WTC11 (cell line): ENCODE results near the gene SPDEF. TPM values are rescaled to one million over a fixed set of nuclear protein-coding genes. Genes with fewer than 3 reads are reported as not detected.

Source experiments
- ATAC-seq: fragments of 200-7000 bp; cut with Tn5 transposase; 2 replicates; pipeline ENCODE4 v1.10.0; 2021; ENCODE audit warnings: mild to moderate bottlenecking, moderate library complexity
- CTCF ChIA-PET: fragments of 300-600 bp; sonication (Branson Sonifier 250); formaldehyde crosslinking; loops from one replicate; lab custom pipeline; 2021; ENCODE audit warnings: antibody characterized with exemption; lab: Charles Lee
- POLR2A ChIA-PET: fragments of 350-600 bp; sonication (Branson Sonifier 250); formaldehyde crosslinking; loops from one replicate; lab custom pipeline; 2021; ENCODE audit warnings: antibody characterized with exemption; lab: Charles Lee
- DNase-seq: peaks from one replicate; pipeline ENCODE4 v3.0.0; 2021; ENCODE audit warnings: low spot score
- H3K27ac Mint-ChIP-seq: 2 replicates; pipeline ENCODE4 v1.8.0; 2021; ENCODE audit warnings: mixed read lengths
- H3K27me3 Mint-ChIP-seq: 2 replicates; pipeline ENCODE4 v1.8.0; 2021; ENCODE audit warnings: low read depth, mild to moderate bottlenecking, moderate library complexity, mixed read lengths
- H3K36me3 Mint-ChIP-seq: 2 replicates; pipeline ENCODE4 v1.8.0; 2021; ENCODE audit warnings: mixed read lengths
- H3K4me1 Mint-ChIP-seq: 2 replicates; pipeline ENCODE4 v1.8.0; 2022; ENCODE audit warnings: mixed read lengths
- H3K4me3 Mint-ChIP-seq: 2 replicates; pipeline ENCODE4 v1.8.0; 2021; ENCODE audit warnings: mild to moderate bottlenecking, moderate library complexity, mixed read lengths
- H3K9me3 Mint-ChIP-seq: 2 replicates; pipeline ENCODE4 v1.8.0; 2021; ENCODE audit warnings: mixed read lengths
- AFF4 ChIP-seq: sonication (generic); formaldehyde crosslinking; IDR thresholded peaks from 2 replicates; pipeline ENCODE4 v1.8.1; 2023; ENCODE audit warnings: mild to moderate bottlenecking, missing genetic modification reagents, borderline replicate concordance
- AR ChIP-seq: fragments of 250-450 bp; sonication (Bioruptor Pico); IDR thresholded peaks from 2 replicates; pipeline ENCODE4 v1.9.0; 2021; ENCODE audit warnings: mild to moderate bottlenecking
- ATF2 ChIP-seq: sonication (generic); formaldehyde crosslinking; IDR thresholded peaks from 2 replicates; pipeline ENCODE4 v1.8.1; 2022; ENCODE audit warnings: low read depth, missing genetic modification reagents, borderline replicate concordance
- ATF3 ChIP-seq: sonication (generic); formaldehyde crosslinking; conservative IDR thresholded peaks from 2 replicates; pipeline ENCODE4 v1.8.1; 2022; ENCODE audit warnings: mild to moderate bottlenecking, missing genetic modification reagents
- CBFB ChIP-seq: sonication (generic); formaldehyde crosslinking; IDR thresholded peaks from 2 replicates; pipeline ENCODE4 v1.8.1; 2022; ENCODE audit warnings: mild to moderate bottlenecking, low read depth, missing genetic modification reagents
- FOXK1 ChIP-seq: sonication (generic); formaldehyde crosslinking; IDR thresholded peaks from 2 replicates; pipeline ENCODE4 v1.8.0; 2022; ENCODE audit warnings: mild to moderate bottlenecking, moderate library complexity, missing genetic modification reagents
- GTF2I ChIP-seq: fragments of 250-450 bp; sonication (Bioruptor Pico); conservative IDR thresholded peaks from 2 replicates; pipeline ENCODE4 v1.4.0; 2021; ENCODE audit warnings: mild to moderate bottlenecking
- IRF1 ChIP-seq: sonication (generic); formaldehyde crosslinking; IDR thresholded peaks from 2 replicates; pipeline ENCODE4 v1.8.0; 2023; ENCODE audit warnings: missing genetic modification reagents
- KAT7 ChIP-seq: sonication (generic); formaldehyde crosslinking; IDR thresholded peaks from 2 replicates; pipeline ENCODE4 v1.8.1; 2023; ENCODE audit warnings: missing genetic modification reagents, mild to moderate bottlenecking, borderline replicate concordance
- MLX ChIP-seq: sonication (generic); formaldehyde crosslinking; IDR thresholded peaks from 2 replicates; pipeline ENCODE4 v1.8.1; 2023; ENCODE audit warnings: mild to moderate bottlenecking, missing genetic modification reagents, moderate library complexity
- OVOL2 ChIP-seq: fragments of 250-450 bp; sonication (Bioruptor Pico); IDR thresholded peaks from 2 replicates; pipeline ENCODE4 v1.9.0; 2021; ENCODE audit warnings: mild to moderate bottlenecking, borderline replicate concordance
- PREB ChIP-seq: sonication (generic); formaldehyde crosslinking; IDR thresholded peaks from 2 replicates; pipeline ENCODE4 v1.8.1; 2022; ENCODE audit warnings: mild to moderate bottlenecking, missing genetic modification reagents, moderate library complexity, borderline replicate concordance
- TCF7 ChIP-seq: sonication (generic); formaldehyde crosslinking; IDR thresholded peaks from 2 replicates; pipeline ENCODE4 v1.8.0; 2022; ENCODE audit warnings: mild to moderate bottlenecking, low read depth, missing genetic modification reagents, moderate library complexity
- TP53 ChIP-seq: sonication (generic); formaldehyde crosslinking; IDR thresholded peaks from 2 replicates; pipeline ENCODE4 v1.8.1; 2023; ENCODE audit warnings: mild to moderate bottlenecking, missing genetic modification reagents
- ZNF219 ChIP-seq: sonication (generic); formaldehyde crosslinking; IDR thresholded peaks from 2 replicates; pipeline ENCODE4 v1.8.0; 2023; ENCODE audit warnings: missing genetic modification reagents, mild to moderate bottlenecking, borderline replicate concordance
- ZNF232 ChIP-seq: sonication (generic); formaldehyde crosslinking; IDR thresholded peaks from 2 replicates; pipeline ENCODE4 v1.8.0; 2022; ENCODE audit warnings: mild to moderate bottlenecking, missing genetic modification reagents
- ZNF263 ChIP-seq: sonication (generic); formaldehyde crosslinking; IDR thresholded peaks from 2 replicates; pipeline ENCODE4 v1.8.1; 2022; ENCODE audit warnings: low read depth, mild to moderate bottlenecking, moderate library complexity, missing genetic modification reagents
- ZNF317 ChIP-seq: sonication (generic); formaldehyde crosslinking; IDR thresholded peaks from 2 replicates; pipeline ENCODE4 v1.8.1; 2023; ENCODE audit warnings: low read depth, mild to moderate bottlenecking, moderate library complexity, missing genetic modification reagents, borderline replicate concordance
- ZNF423 ChIP-seq: fragments of 250-450 bp; sonication (Bioruptor Pico); IDR thresholded peaks from 2 replicates; pipeline ENCODE4 v2.1.2; 2022; ENCODE audit warnings: mild to moderate bottlenecking, moderate library complexity
- ZSCAN18 ChIP-seq: fragments of 250-450 bp; sonication (Bioruptor Pico); IDR thresholded peaks from 2 replicates; pipeline ENCODE4 v2.1.2; 2022; ENCODE audit warnings: mild to moderate bottlenecking, moderate library complexity
- total RNA-seq: library from RNA; stranded (reverse); gene quantifications from 3 replicates; pipeline ENCODE4 v1.2.3, GENCODE V29; 2021

SPDEF gene
- total RNA-seq, 1 experiment from 2014 or later = 0.72 TPM

DNA sequence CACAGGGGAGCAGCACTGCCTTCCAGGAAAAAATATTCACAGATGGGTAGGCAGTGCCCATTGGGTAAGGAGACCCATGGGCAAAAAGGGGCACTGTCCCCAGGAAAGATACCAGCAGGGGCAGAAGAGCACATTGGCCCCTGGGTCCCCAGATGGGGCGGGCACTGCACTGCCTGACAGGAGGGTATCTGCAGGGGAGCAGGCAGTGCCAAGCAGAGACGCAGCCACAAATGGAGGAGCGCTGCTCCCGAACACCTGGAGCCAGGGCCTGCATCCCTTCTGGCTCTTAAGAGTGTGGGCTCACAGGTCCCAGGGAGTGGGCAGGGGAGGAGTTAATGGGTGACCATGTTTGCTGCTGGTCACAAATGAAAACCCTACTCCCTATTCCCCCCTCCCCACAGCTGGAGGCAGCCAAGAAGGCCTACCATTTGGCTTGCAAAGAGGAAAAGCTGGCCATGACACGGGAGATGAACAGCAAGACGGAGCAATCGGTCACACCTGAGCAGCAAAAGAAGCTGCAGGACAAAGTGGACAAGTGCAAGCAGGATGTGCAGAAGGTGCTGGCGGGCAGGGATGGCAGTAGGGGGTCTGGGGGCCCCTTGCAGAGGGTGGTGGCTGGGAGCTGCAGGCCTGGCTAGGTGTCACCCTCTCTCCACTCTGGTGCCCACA lies 27.0 kb downstream of the SPDEF start (continued):
- TF ChIP-seq AFF4 (CRISPR knock-in tag) = no peak
- TF ChIP-seq TCF7 (CRISPR knock-in tag) = no peak
- no peak for TF ChIP-seq OVOL2 (CRISPR knock-in tag)
- TF ChIP-seq ATF3 (CRISPR knock-in tag) = no peak
- no peak for TF ChIP-seq MLX (CRISPR knock-in tag)
- TF ChIP-seq TP53 = no peak
- TF ChIP-seq PREB (CRISPR knock-in tag) = no peak
- no peak for TF ChIP-seq ATF2 (CRISPR knock-in tag)
- no peak for TF ChIP-seq ZSCAN18 (CRISPR knock-in tag)

- H3K27ac Mint-ChIP-seq = no peak overlapping the region; the same call in 1 of the 2 replicates
- ATAC-seq (no peak), DNase-seq (no peak)
- POLR2A ChIA-PET = no interaction called here
- CTCF ChIA-PET = interaction anchor here (0.9 to 3.4 kb wide), 9 partner anchors 12 to 473 kb away, joined by 3 to 34 read pairs (median 4); no protein-coding TSS in a partner anchor
- peaks cover 25% of the 10 kb centered on the region for H3K4me1 Mint-ChIP-seq
- no peaks in the 10 kb centered on the region for H3K9me3 Mint-ChIP-seq
- no peak for TF ChIP-seq FOXK1
- no peak for TF ChIP-seq IRF1 (CRISPR knock-in tag)
- TF ChIP-seq CBFB (CRISPR knock-in tag) = no peak
- TF ChIP-seq ZNF423 = no peak
- no peak for TF ChIP-seq GTF2I
- no peak for TF ChIP-seq ZNF219 (CRISPR knock-in tag)
- no peak for TF ChIP-seq ZNF263 (CRISPR knock-in tag)
- TF ChIP-seq ZNF232 (CRISPR knock-in tag) = no peak
- no peak for TF ChIP-seq OVOL2 (CRISPR knock-in tag)
- no peak for TF ChIP-seq KAT7 (CRISPR knock-in tag)
- TF ChIP-seq AR (CRISPR knock-in tag) = no peak
- no peak for TF ChIP-seq ATF3 (CRISPR knock-in tag)
- TF ChIP-seq ZNF317 (CRISPR knock-in tag) = no peak
- peak overlapping the region; percentile 66 for H3K4me3 Mint-ChIP-seq
- no peaks in the 10 kb centered on the region for H3K36me3 Mint-ChIP-seq
- H3K27me3 Mint-ChIP-seq = no peaks in the 10 kb centered on the region
Observed at GRCh38 chr6:34527751-34528670, 28.1 kb downstream of the SPDEF start.
